GM23338 (cell line): ENCODE results near the gene ZNF92. TPM values are rescaled to one million over a fixed set of nuclear protein-coding genes. Genes with fewer than 3 reads are reported as not detected.

Experiments
- ATAC-seq: fragments of 200-7000 bp; cut with Tn5 transposase; 3 replicates; pipeline ENCODE4 v1.9.1; 2020
- DNase-seq: peaks from one replicate; pipeline ENCODE4 v3.0.0-alpha.2; 2015; ENCODE audit warnings: low spot score
- H2AFZ ChIP-seq: fragments of 200-600 bp; sonication (generic); 2 replicates; pipeline ENCODE4 v1.8.0; 2016; ENCODE audit warnings: antibody characterized with exemption, mild to moderate bottlenecking, moderate library complexity
- H3F3A ChIP-seq: fragments of 200-600 bp; sonication (generic); replicated peaks from 2 replicates; pipeline ENCODE4 v1.8.0; 2017; ENCODE audit warnings: antibody characterized with exemption, mixed run types, low read depth
- H3K27ac ChIP-seq: fragments of 200-600 bp; sonication (generic); 2 replicates; pipeline ENCODE4 v1.6.1; 2016; ENCODE audit warnings: low read depth
- H3K27me3 ChIP-seq: fragments of 200-600 bp; sonication (generic); 2 replicates; pipeline ENCODE4 v1.8.0; 2016; ENCODE audit warnings: mild to moderate bottlenecking, mixed run types, moderate library complexity; ENCODE audit not compliant: insufficient read depth
- H3K36me3 ChIP-seq: fragments of 200-600 bp; sonication (generic); 2 replicates; pipeline ENCODE4 v1.8.0; 2016; ENCODE audit warnings: mild to moderate bottlenecking; ENCODE audit not compliant: insufficient read depth
- H3K4me1 ChIP-seq: fragments of 200-600 bp; sonication (generic); 2 replicates; pipeline ENCODE4 v1.8.0; 2016; ENCODE audit warnings: mild to moderate bottlenecking, moderate library complexity; ENCODE audit not compliant: insufficient read depth
- H3K4me2 ChIP-seq: fragments of 200-600 bp; sonication (generic); 2 replicates; pipeline ENCODE4 v1.7.1; 2017; ENCODE audit warnings: mixed run types
- H3K4me3 ChIP-seq: fragments of 200-600 bp; sonication (generic); 2 replicates; pipeline ENCODE4 v1.6.1; 2016; ENCODE audit warnings: mixed run types
- H3K79me2 ChIP-seq: fragments of 200-600 bp; sonication (generic); replicated peaks from 2 replicates; pipeline ENCODE4 v1.8.0; 2017; ENCODE audit warnings: mild to moderate bottlenecking; ENCODE audit not compliant: insufficient read depth
- H3K9me2 ChIP-seq: fragments of 200-600 bp; sonication (generic); 2 replicates; pipeline ENCODE4 v1.8.0; 2017; ENCODE audit not compliant: insufficient read depth
- H4K20me1 ChIP-seq: fragments of 200-600 bp; sonication (generic); replicated peaks from 2 replicates; pipeline ENCODE4 v1.8.0; 2017; ENCODE audit warnings: mild to moderate bottlenecking; ENCODE audit not compliant: insufficient read depth
- H3K27ac Mint-ChIP-seq: 2 replicates; pipeline ENCODE4 v1.8.0; 2020; ENCODE audit warnings: inconsistent platforms, mild to moderate bottlenecking, moderate library complexity, mixed read lengths
- H3K27me3 Mint-ChIP-seq: 3 replicates; pipeline ENCODE4 v1.8.0; 2022; ENCODE audit warnings: low read depth, mild to moderate bottlenecking, moderate library complexity, mixed read lengths, inconsistent platforms; ENCODE audit not compliant: insufficient read depth, poor library complexity
- H3K36me3 Mint-ChIP-seq: 3 replicates; pipeline ENCODE4 v1.8.0; 2021; ENCODE audit warnings: low read depth, mild to moderate bottlenecking, inconsistent platforms, moderate library complexity, mixed read lengths
- H3K4me1 Mint-ChIP-seq: 3 replicates; pipeline ENCODE4 v1.8.0; 2020; ENCODE audit warnings: mild to moderate bottlenecking, inconsistent platforms, mixed read lengths
- H3K4me3 Mint-ChIP-seq: 3 replicates; pipeline ENCODE4 v1.8.0; 2021; ENCODE audit warnings: moderate library complexity, mild to moderate bottlenecking, inconsistent platforms, mixed read lengths
- H3K9me3 Mint-ChIP-seq: 3 replicates; pipeline ENCODE4 v1.8.0; 2020; ENCODE audit warnings: moderate library complexity, mild to moderate bottlenecking, inconsistent platforms, mixed read lengths
- CREB1 ChIP-seq: fragments of 250-450 bp; sonication (Bioruptor Pico); IDR thresholded peaks from 2 replicates; pipeline ENCODE4 v1.5.0; 2020; ENCODE audit warnings: low read depth, mild to moderate bottlenecking, moderate library complexity
- CTCF ChIP-seq, 2 experiments: fragments of 200-600 bp in 1 of 2; sonication (generic) in 1 of 2; conservative IDR thresholded peaks; 2 replicates each; pipeline versions ENCODE4 v1.5.1 to v1.6.1; 2016 to 2017; ENCODE audit warnings: antibody characterized with exemption in 2 of 2, low read depth in 2 of 2, mild to moderate bottlenecking in 2 of 2, moderate library complexity in 1 of 2
- ETS1 ChIP-seq: IDR thresholded peaks from 2 replicates; pipeline ENCODE4 v1.6.1; 2016; ENCODE audit warnings: antibody characterized with exemption
- EZH2 ChIP-seq: fragments of 200-600 bp; sonication (generic); IDR thresholded peaks from one replicate; pipeline ENCODE4 v1.8.0; 2017; ENCODE audit warnings: antibody characterized with exemption, mild to moderate bottlenecking, low read depth; ENCODE audit not compliant: unreplicated experiment
- JUNB ChIP-seq: IDR thresholded peaks from one replicate; pipeline ENCODE4 v1.6.1; 2016; ENCODE audit warnings: antibody characterized with exemption; ENCODE audit not compliant: unreplicated experiment
- POLR2AphosphoS5 ChIP-seq: IDR thresholded peaks from 2 replicates; pipeline ENCODE4 v1.6.1; 2016; ENCODE audit warnings: antibody characterized with exemption, low read depth
- STAT1 ChIP-seq: IDR thresholded peaks from one replicate; pipeline ENCODE4 v1.6.1; 2016; ENCODE audit warnings: antibody characterized with exemption; ENCODE audit not compliant: unreplicated experiment
- ZNF114 ChIP-seq: fragments of 250-450 bp; sonication (Bioruptor Pico); IDR thresholded peaks from 2 replicates; pipeline ENCODE4 v1.5.0; 2020; ENCODE audit warnings: mild to moderate bottlenecking, moderate library complexity
- ZNF331 ChIP-seq: fragments of 250-450 bp; sonication (Bioruptor Pico); IDR thresholded peaks from 2 replicates; pipeline ENCODE4 v1.5.0; 2020; ENCODE audit warnings: low read depth, mild to moderate bottlenecking, moderate library complexity
- ZNF462 ChIP-seq: fragments of 250-450 bp; sonication (Bioruptor Pico); IDR thresholded peaks from 2 replicates; pipeline ENCODE4 v1.5.0; 2020; ENCODE audit warnings: mild to moderate bottlenecking, moderate library complexity
- long read RNA-seq: library from polyadenylated mRNA; unstranded; transcript quantifications from one replicate; pipeline ENCODE4 v2.0.0, GENCODE V29; 2020; ENCODE audit not compliant: unreplicated experiment
- polyA plus RNA-seq: library from polyadenylated mRNA; unstranded; fragments of >200 nt; fragmentation: Nextera tagmentation; extraction: Ambion mirVana; gene quantifications from 2 replicates; pipeline ENCODE4 v1.2.1, GENCODE V29; 2016
- total RNA-seq: library from RNA; depleted of rRNA; stranded (reverse); fragments of >200 nt; shearing (Covaris generic); gene quantifications from 2 replicates; pipeline ENCODE4 v1.2.3, GENCODE V29; 2014; rRNA removed

ZNF92 gene
- total RNA-seq: 47.6 and 56.3 TPM in 2 replicates
- 20.3 and 25.3 TPM in 2 replicates for polyA plus RNA-seq
- long read RNA-seq, transcript ZNF92-201 (4 exons, 3,210 nt): major isoform, 11 of 14 reads
- long read RNA-seq, partial matches to known transcripts: 0 of 14 reads
- long read RNA-seq, other reads (novel, unspliced or antisense): 0 of 14 reads

GRCh38 chr7:65373608-65374351 is at the start of gene ZNF92:
ZNF92 (plus strand) TSS chr7:65373855; CDS start chr7:65373998, 143 bp downstream.
- peaks cover 10% of the 10 kb centered on the region for H3K4me1 ChIP-seq
- H3K36me3 ChIP-seq: no peaks in the 10 kb centered on the region
- H3K27me3 Mint-ChIP-seq: peaks cover 13% of the 10 kb centered on the region
- peak within 1 kb of the TSS; percentile 99 for H3K4me3 Mint-ChIP-seq
- H3K4me2 ChIP-seq: peak within 1 kb of the TSS; percentile 95
- H3K27ac ChIP-seq: peak within 1 kb of the TSS; percentile 93
- peaks cover 10% of the 10 kb centered on the region for H3K4me1 Mint-ChIP-seq
- ATAC-seq: peak; percentile 95
- H2AFZ ChIP-seq: no peak within 1 kb of the TSS
- no peaks in the 10 kb centered on the region for H3K9me2 ChIP-seq
- H3K9me3 Mint-ChIP-seq: no peaks in the 10 kb centered on the region; the same call in 1 of the 3 replicates
- TF ChIP-seq ZNF114 (CRISPR knock-in tag): no peak
- TF ChIP-seq CREB1 (CRISPR knock-in tag): 0 out of 2 replicates have a peak, but pooled peaks have one; percentile 48
- TF ChIP-seq POLR2AphosphoS5: peak; percentile 99
- H3K4me3 ChIP-seq: peak within 1 kb of the TSS; percentile 91
- H3K27ac Mint-ChIP-seq: peak within 1 kb of the TSS; percentile 99
- peaks cover 23% of the 10 kb centered on the region for H4K20me1 ChIP-seq
- no peaks in the 10 kb centered on the region for H3K27me3 ChIP-seq
- peaks cover 3% of the 10 kb centered on the region for H3F3A ChIP-seq
- H3K79me2 ChIP-seq: peaks cover 48% of the 10 kb centered on the region
- H3K36me3 Mint-ChIP-seq: peaks cover 40% of the 10 kb centered on the region
- peak; percentile 100 for DNase-seq

GRCh38 chr7:65325793-65326432 is 47.7 kb upstream of the ZNF92 start:
- Mint-ChIP-seq H3K4me3 (no peak overlapping the region), H3K27ac (no peak overlapping the region), H3K27me3 (peaks cover 2% of the 10 kb centered on the region), H3K9me3 (no peaks in the 10 kb centered on the region), H3K4me1 (no peaks in the 10 kb centered on the region), H3K36me3 (no peaks in the 10 kb centered on the region)
- H3K4me2 ChIP-seq: no peak overlapping the region
- DNase-seq (no peak), ATAC-seq (no peak)
- H3K27me3 ChIP-seq: no peaks in the 10 kb centered on the region
- no peak overlapping the region for H3K27ac ChIP-seq
- H3K9me2 ChIP-seq: no peaks in the 10 kb centered on the region
- H3F3A ChIP-seq: no peaks in the 10 kb centered on the region
- no peaks in the 10 kb centered on the region for H3K4me1 ChIP-seq
- no peaks in the 10 kb centered on the region for H3K36me3 ChIP-seq
- H3K79me2 ChIP-seq: no peaks in the 10 kb centered on the region
- H4K20me1 ChIP-seq: no peaks in the 10 kb centered on the region
- H3K4me3 ChIP-seq: no peak overlapping the region
- no peak overlapping the region for H2AFZ ChIP-seq
- TF ChIP-seq ETS1 (no peak), CTCF (conservative IDR thresholded peaks at IDR 0.05; ENCODE audit: low read depth in 2 of 2) (no peak), EZH2 (no peak), CREB1 (CRISPR knock-in tag) (no peak), ZNF331 (CRISPR knock-in tag) (no peak), ZNF462 (no peak), ZNF114 (CRISPR knock-in tag) (no peak), STAT1 (no peak), JUNB (no peak)
